Peyer's patch (tissue), 4 donors: Measurements from ENCODE around the gene ISCA2.

ENCODE experiments used
- POLR2A ChIP-seq, 2 donors: fragments of 450-650 bp; IDR thresholded peaks; one replicate each; pipeline ENCODE4 v1.5.1; 2017; ENCODE audit warnings: antibody characterized with exemption in 2 of 2, mild to moderate bottlenecking in 2 of 2, moderate library complexity in 2 of 2
- TF ChIP-seq, protein P1 (sequence below), 6 experiments: fragments of 450-650 bp in 4 of 6; fragments of 200-600 bp in 2 of 6; sonication (generic) in 1 of 6; IDR thresholded peaks; one replicate each; pipeline ENCODE4 v1.5.1; 2017 to 2019; ENCODE audit warnings: antibody characterized with exemption in 6 of 6, mild to moderate bottlenecking in 3 of 6, moderate library complexity in 1 of 6

- TF ChIP-seq, protein P1, sequence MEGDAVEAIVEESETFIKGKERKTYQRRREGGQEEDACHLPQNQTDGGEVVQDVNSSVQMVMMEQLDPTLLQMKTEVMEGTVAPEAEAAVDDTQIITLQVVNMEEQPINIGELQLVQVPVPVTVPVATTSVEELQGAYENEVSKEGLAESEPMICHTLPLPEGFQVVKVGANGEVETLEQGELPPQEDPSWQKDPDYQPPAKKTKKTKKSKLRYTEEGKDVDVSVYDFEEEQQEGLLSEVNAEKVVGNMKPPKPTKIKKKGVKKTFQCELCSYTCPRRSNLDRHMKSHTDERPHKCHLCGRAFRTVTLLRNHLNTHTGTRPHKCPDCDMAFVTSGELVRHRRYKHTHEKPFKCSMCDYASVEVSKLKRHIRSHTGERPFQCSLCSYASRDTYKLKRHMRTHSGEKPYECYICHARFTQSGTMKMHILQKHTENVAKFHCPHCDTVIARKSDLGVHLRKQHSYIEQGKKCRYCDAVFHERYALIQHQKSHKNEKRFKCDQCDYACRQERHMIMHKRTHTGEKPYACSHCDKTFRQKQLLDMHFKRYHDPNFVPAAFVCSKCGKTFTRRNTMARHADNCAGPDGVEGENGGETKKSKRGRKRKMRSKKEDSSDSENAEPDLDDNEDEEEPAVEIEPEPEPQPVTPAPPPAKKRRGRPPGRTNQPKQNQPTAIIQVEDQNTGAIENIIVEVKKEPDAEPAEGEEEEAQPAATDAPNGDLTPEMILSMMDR (IDR thresholded peaks at IDR 0.05), result no peak
- TF ChIP-seq POLR2A (IDR thresholded peaks at IDR 0.05), result no peak
Observed at GRCh38 chr14:74464785-74465184, 28.8 kb upstream of the ISCA2 start.
